Measurements from ENCODE around the gene B4GALT1. TPM values are rescaled to one million over a fixed set of nuclear protein-coding genes. Genes with fewer than 3 reads are reported as not detected.

Gene B4GALT1
- total RNA-seq, 1 donor, result 41.0 TPM

DNA sequence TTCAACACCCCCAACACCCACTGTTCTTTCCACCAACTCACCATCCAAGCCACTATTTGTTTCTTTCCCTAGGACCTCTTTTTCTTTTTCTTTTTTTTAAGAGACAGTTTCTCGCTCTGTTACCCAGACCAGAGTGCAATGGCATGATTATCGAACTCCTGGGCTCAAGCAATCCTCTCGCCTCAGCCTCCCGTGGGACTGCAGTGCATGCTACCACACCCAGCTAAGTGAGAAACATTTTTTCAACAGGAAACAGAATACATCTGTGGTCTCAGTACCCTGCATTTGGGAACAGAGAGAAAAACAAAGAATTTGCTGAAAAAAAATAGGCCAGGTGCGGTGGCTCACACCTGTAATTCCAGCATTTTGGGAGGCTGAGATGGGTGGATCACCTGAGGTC, 24.6 kb downstream of the B4GALT1 start:
- DNase-seq (ENCODE audit: low read depth), result no peak
- TF ChIP-seq, protein P1, sequence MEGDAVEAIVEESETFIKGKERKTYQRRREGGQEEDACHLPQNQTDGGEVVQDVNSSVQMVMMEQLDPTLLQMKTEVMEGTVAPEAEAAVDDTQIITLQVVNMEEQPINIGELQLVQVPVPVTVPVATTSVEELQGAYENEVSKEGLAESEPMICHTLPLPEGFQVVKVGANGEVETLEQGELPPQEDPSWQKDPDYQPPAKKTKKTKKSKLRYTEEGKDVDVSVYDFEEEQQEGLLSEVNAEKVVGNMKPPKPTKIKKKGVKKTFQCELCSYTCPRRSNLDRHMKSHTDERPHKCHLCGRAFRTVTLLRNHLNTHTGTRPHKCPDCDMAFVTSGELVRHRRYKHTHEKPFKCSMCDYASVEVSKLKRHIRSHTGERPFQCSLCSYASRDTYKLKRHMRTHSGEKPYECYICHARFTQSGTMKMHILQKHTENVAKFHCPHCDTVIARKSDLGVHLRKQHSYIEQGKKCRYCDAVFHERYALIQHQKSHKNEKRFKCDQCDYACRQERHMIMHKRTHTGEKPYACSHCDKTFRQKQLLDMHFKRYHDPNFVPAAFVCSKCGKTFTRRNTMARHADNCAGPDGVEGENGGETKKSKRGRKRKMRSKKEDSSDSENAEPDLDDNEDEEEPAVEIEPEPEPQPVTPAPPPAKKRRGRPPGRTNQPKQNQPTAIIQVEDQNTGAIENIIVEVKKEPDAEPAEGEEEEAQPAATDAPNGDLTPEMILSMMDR (IDR thresholded peaks at IDR 0.05; ENCODE audit: insufficient read depth, low read length), result no peak
- H3K4me3 ChIP-seq (ENCODE audit: low read depth, low read length), result no peak overlapping the region

DNA sequence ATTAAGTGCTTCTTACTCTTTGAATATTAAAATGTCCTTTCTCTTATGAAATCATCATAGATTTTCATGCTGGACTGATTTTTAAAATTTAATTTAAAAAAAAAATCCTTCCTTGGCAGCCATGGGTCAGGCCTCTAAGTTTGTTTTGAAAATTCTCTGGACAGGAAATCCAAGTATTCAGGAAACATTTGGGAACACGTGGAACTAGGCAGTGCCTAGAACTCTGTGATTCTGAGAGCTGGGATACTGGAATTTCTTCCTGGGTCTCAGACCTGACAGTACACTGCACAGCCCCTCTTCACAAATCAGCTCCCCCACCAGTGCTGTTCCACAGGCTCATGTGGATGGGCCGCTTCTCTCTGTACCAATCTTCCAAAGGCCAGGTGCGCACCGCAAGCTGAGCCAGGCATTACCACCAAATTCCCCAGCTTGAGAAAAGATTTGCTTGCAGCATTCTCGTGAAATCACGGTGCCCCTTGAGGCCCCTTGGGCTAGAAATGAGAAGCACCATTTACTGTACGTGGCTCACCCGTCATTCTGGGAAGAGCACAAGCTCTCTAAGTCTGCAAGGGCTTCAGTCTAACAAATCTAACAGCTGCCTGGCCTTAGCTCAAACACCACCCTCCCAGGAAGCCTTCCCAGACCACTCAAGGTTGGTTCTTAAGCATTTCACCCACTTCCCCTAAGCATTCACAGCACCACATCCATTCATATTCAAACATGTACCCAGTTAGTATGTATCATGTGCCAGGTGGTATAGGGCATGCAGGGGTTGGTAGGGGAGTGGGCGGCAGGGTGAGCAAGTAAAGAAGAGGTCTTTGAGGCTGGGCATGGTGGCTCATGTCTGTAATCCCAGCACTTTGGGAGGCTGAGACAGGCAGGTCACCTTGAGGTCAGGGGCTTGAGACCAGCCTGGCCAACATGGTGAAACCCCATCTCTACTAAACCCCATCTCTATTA, 26.5 kb downstream of the B4GALT1 start:
- no peak for DNase-seq (ENCODE audit: low read depth)
- TF ChIP-seq, protein P1 (IDR thresholded peaks at IDR 0.05; ENCODE audit: insufficient read depth, low read length), result no peak
- no peak overlapping the region for H3K4me3 ChIP-seq (ENCODE audit: low read depth, low read length)

DNA sequence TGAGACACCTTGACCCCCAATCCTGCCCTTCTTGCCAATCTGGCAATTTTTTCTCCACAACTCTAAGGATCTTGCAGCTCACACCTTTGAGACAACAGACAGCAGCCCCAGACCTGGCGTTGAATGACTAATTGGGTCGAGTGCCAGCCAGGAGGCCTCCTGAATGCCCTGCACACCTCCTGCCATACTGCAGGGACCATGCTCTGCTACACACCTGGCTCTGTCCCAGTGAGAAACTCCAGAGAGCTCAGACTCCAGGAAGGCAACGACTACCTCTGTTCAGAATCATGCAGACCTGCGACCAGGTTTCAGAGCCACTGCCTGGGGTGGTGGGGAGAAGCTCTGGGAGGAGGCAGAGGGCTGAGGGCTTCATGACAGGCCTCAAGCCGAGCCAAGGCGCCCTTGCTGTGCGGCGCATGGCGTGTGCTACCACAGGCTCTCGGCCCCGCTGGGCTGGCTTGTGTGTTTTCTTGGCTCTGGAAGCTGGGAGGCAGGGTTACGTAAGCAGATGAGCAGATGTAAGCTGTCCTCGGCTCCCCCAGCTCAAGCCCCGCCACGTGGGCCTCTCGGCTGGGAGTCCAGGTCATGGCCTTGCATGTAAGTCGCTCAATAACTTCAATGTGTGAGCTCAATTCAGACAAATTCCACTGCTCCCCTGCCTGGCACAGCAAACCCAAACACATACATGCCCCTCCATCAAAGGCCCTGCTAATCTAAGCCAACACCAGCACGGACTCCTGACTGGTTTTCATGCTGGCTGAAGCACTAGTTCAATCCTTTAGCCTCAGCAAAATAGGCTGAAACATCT, 27.5 kb downstream of the B4GALT1 start:
- TF ChIP-seq, protein P1 (IDR thresholded peaks at IDR 0.05; ENCODE audit: insufficient read depth, low read length), result no peak
- H3K4me3 ChIP-seq (ENCODE audit: low read depth, low read length), result no peak overlapping the region
- DNase-seq (ENCODE audit: low read depth), result peak; percentile 95

DNA sequence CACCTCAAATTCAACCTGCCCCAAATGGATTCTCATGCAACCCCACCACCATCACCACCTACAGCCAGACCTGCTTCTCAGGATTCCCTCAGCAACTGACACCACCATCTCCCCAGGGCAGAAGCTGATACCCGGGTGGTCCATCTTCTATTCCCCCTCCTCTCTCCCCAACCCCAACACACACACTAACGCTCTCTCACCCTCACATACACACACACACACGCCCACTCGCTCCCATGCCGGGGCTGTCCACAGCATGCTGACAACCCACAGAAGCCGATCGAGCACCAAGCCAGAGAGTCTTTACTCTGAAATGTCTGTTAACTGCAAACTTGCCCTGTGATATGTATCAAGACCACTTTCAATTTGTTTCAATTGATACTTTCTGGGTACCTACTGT, 28.4 kb downstream of the B4GALT1 start:
- H3K4me3 ChIP-seq (ENCODE audit: low read depth, low read length), result no peak overlapping the region
- TF ChIP-seq, protein P1 (IDR thresholded peaks at IDR 0.05; ENCODE audit: insufficient read depth, low read length), result no peak
- DNase-seq (ENCODE audit: low read depth), result no peak

DNA sequence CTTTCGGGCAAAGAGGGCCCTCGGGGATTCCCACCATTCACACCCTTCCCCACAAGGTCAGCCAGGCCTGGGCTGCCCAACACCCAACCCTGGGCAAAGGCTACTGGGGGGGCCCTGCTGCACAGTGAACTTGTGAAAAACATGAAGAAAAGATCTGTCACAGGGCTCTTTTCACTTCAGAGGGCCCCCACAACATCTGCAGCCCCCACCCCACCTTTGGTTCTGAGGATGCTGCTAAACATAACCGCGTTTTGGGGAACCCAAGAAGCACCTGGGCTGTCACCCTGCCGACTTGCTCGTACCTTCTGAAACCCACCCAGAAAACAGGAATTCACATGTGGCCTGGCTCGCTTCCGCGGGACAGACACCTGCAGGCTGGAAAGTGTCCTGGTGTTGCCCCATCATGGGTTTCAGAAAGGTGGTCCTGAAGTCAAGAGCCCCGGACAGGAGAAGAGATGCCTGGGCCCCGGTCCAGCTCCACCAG, 29.3 kb downstream of the B4GALT1 start:
- H3K4me3 ChIP-seq (ENCODE audit: low read depth, low read length), result no peak overlapping the region
- TF ChIP-seq, protein P1 (IDR thresholded peaks at IDR 0.05; ENCODE audit: insufficient read depth, low read length), result no peak
- DNase-seq (ENCODE audit: low read depth), result no peak

DNA sequence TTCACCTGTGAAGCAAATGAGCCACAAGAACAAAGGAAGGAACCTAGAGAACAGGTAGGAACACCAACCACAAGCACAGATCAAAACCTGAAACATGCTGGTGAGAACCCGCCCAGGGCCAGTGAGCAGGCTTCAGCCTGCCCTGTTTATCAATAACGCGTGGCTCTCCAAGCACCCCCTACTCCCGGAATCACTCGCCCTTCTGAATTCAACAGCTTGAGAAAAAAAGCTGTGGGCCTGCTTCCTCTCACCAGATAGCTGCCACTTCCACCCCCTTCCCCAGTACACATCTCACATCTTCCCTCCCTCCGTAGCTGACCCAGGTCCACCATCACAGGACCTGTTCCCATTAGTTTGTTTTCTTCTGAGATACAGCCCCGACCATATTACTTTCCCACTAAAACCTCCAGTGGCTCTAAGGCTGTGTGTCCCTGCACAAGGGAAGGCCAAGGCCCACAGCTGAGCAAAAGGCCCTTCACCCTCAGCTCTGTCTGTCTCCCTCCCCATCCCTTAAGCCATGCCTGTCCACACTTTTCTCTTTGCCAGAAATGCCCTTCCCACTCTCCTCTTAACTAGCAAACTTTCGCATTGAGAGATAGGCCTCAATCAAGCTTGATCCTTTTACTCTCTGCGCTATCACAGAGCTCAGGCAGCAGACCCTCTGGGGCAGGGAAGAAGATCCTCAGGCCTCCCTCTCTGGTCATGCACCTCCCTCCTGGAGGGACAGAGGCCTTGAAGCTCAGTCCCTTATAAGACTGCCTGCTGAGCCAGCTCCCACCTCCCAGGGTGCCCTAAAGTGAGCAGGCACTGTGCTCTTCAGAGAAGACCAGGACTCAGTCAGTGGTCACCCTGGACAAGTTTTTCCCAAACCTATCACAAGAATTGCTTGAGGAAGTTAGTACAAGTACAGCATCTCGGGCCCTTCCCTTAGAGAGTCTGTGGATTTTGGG, 30.1 kb downstream of the B4GALT1 start:
- TF ChIP-seq, protein P1 (IDR thresholded peaks at IDR 0.05; ENCODE audit: insufficient read depth, low read length), result no peak
- DNase-seq (ENCODE audit: low read depth), result no peak
- no peak overlapping the region for H3K4me3 ChIP-seq (ENCODE audit: low read depth, low read length)
